Mesenchymal stem cell (in vitro differentiated cells and primary cell): Measurements from ENCODE around the gene IFNG.

Source experiments
- DNase-seq: peaks from one replicate; pipeline ENCODE4 v3.0.0-alpha.2; 2013
- H2AFZ ChIP-seq: one replicate; pipeline ENCODE4 v1.6.1; 2013; ENCODE audit warnings: low read depth, mild to moderate bottlenecking, control low read depth, inconsistent platforms, low read length, moderate library complexity
- H2AK5ac ChIP-seq: 2 replicates; pipeline ENCODE4 v1.6.1; 2013; ENCODE audit warnings: low read length, moderate library complexity, mild to moderate bottlenecking, inconsistent platforms; ENCODE audit not compliant: severe bottlenecking
- H2BK120ac ChIP-seq: one replicate; pipeline ENCODE4 v1.6.1; 2013; ENCODE audit warnings: low read depth, mild to moderate bottlenecking, inconsistent platforms, low read length, moderate library complexity
- H2BK12ac ChIP-seq, 2 experiments: one replicate each; pipeline ENCODE4 v1.6.1; 2013; ENCODE audit warnings: inconsistent platforms in 2 of 2, low read length in 2 of 2, mild to moderate bottlenecking in 2 of 2, moderate library complexity in 2 of 2, control low read depth in 1 of 2
- H2BK15ac ChIP-seq: one replicate; pipeline ENCODE4 v1.6.1; 2013; ENCODE audit warnings: mild to moderate bottlenecking, low read depth, inconsistent platforms; ENCODE audit not compliant: poor library complexity, severe bottlenecking
- H2BK5ac ChIP-seq: 2 replicates; pipeline ENCODE4 v1.6.1; 2013; ENCODE audit warnings: low read depth, mild to moderate bottlenecking, low read length, control low read depth, inconsistent platforms; ENCODE audit not compliant: poor library complexity, severe bottlenecking
- H3K14ac ChIP-seq, 2 experiments: one replicate each; pipeline ENCODE4 v1.6.1; 2013; ENCODE audit warnings: inconsistent platforms in 2 of 2, low read length in 2 of 2, control low read depth in 1 of 2, mild to moderate bottlenecking in 1 of 2, moderate library complexity in 1 of 2
- H3K18ac ChIP-seq, 2 experiments: one replicate each; pipeline ENCODE4 v1.6.1; 2013; ENCODE audit warnings: inconsistent platforms in 2 of 2, low read length in 2 of 2, control low read depth in 1 of 2, low read depth in 1 of 2, mild to moderate bottlenecking in 1 of 2
- H3K23ac ChIP-seq, 2 experiments: one replicate each; pipeline ENCODE4 v1.6.1; 2013; ENCODE audit warnings: inconsistent platforms in 2 of 2, low read length in 2 of 2, mild to moderate bottlenecking in 2 of 2, moderate library complexity in 2 of 2, control low read depth in 1 of 2
- H3K27ac ChIP-seq: 2 replicates; pipeline ENCODE4 v1.5.1; 2013; ENCODE audit warnings: mild to moderate bottlenecking, moderate library complexity, low read length, control low read depth, inconsistent platforms; ENCODE audit not compliant: poor library complexity, severe bottlenecking
- H3K27me3 ChIP-seq, 2 experiments: 2 replicates each; pipeline versions ENCODE4 v1.6.1 to v1.7.0; 2013; ENCODE audit warnings: low read length in 2 of 2, mild to moderate bottlenecking in 2 of 2, moderate library complexity in 2 of 2, control low read depth in 1 of 2, inconsistent platforms in 1 of 2; ENCODE audit not compliant: control insufficient read depth in 1 of 2, insufficient read depth in 1 of 2
- H3K36me3 ChIP-seq, 2 experiments: 2 replicates each; pipeline versions ENCODE4 v1.6.1 to v1.7.0; 2013; ENCODE audit warnings: low read length in 2 of 2, control low read depth in 1 of 2, inconsistent platforms in 1 of 2, low read depth in 1 of 2, mild to moderate bottlenecking in 1 of 2; ENCODE audit not compliant: insufficient read depth in 2 of 2, control insufficient read depth in 1 of 2
- H3K4ac ChIP-seq, 2 experiments: one replicate each; pipeline ENCODE4 v1.6.1; 2013; ENCODE audit warnings: inconsistent platforms in 2 of 2, low read length in 2 of 2, mild to moderate bottlenecking in 2 of 2, moderate library complexity in 2 of 2, control low read depth in 1 of 2, low read depth in 1 of 2
- H3K4me1 ChIP-seq: 2 replicates; pipeline ENCODE4 v1.6.1; 2013; ENCODE audit warnings: low read depth, low read length, control low read depth; ENCODE audit not compliant: control insufficient read depth, insufficient read depth
- H3K4me2 ChIP-seq: 2 replicates; pipeline ENCODE4 v1.6.1; 2013; ENCODE audit warnings: low read length, mild to moderate bottlenecking, inconsistent platforms; ENCODE audit not compliant: poor library complexity, severe bottlenecking
- H3K4me3 ChIP-seq, 2 experiments: 2 replicates each; pipeline versions ENCODE4 v1.5.1 to v1.7.0; 2013; ENCODE audit warnings: low read length in 2 of 2, mild to moderate bottlenecking in 2 of 2, control low read depth in 1 of 2, low read depth in 1 of 2; ENCODE audit not compliant: insufficient read depth in 1 of 2
- H3K79me1 ChIP-seq: replicated peaks from 2 replicates; pipeline ENCODE4 v1.6.1; 2013; ENCODE audit warnings: mild to moderate bottlenecking, control low read depth, low read length, inconsistent platforms; ENCODE audit not compliant: poor library complexity, severe bottlenecking
- H3K9ac ChIP-seq: 2 replicates; pipeline ENCODE4 v1.7.0; 2013; ENCODE audit warnings: mild to moderate bottlenecking, low read length, moderate library complexity
- H3K9me3 ChIP-seq: 2 replicates; pipeline ENCODE4 v1.7.0; 2013; ENCODE audit warnings: mild to moderate bottlenecking, low read length; ENCODE audit not compliant: control insufficient read depth
- H4K8ac ChIP-seq: one replicate; pipeline ENCODE4 v1.6.1; 2013; ENCODE audit warnings: inconsistent platforms, mild to moderate bottlenecking, low read length, moderate library complexity
- H4K91ac ChIP-seq: one replicate; pipeline ENCODE4 v1.6.1; 2013; ENCODE audit warnings: mild to moderate bottlenecking, low read length, inconsistent platforms
- WGBS: methylation state at CpG from one replicate; pipeline ENCODE4 v1.1.7; 2013; ENCODE audit warnings: mixed read lengths; 5-methylcytosine and 5-hydroxymethylcytosine counted together

IFNG gene

DNA sequence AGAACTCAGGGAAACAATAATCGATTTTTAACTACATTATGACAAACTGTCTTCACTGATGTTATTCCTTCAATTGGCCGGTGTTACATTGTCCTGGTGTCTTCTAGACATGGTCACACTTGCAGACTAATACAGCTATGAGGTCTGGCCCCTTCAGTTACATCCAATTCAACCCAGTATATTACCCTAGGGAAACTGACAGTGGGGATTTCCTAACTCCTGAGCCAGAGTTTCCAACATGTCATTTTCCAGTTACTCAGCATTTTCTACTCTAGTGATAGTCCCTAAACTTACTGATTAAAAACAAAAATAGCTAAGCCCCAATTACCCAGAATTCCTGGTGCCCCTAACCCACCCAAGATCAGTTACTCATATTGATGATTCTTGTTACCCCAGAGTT is 21.1 kb downstream of the IFNG start:
- H3K14ac ChIP-seq = no peak overlapping the region
- no peak overlapping the region for H2BK15ac ChIP-seq
- no peaks in the 10 kb centered on the region for H3K79me1 ChIP-seq
- no peak overlapping the region for H3K9ac ChIP-seq
- H2AFZ ChIP-seq = no peak overlapping the region
- H3K4me3 ChIP-seq = no peak overlapping the region
- H4K91ac ChIP-seq = no peak overlapping the region
- H4K8ac ChIP-seq = no peak overlapping the region
- no peak overlapping the region for H2BK5ac ChIP-seq
- no peak overlapping the region for H3K18ac ChIP-seq
- H3K27me3 ChIP-seq = peaks cover 5 to 29% of the 10 kb centered on the region in 2 experiments
- no peaks in the 10 kb centered on the region for H3K36me3 ChIP-seq
- no peak overlapping the region for H3K23ac ChIP-seq
- H3K4me2 ChIP-seq = no peak overlapping the region
- H3K4me1 ChIP-seq = no peaks in the 10 kb centered on the region
- 70% methylated on average over 2 of the region's 2 CpGs for WGBS
- no peak overlapping the region for H3K27ac ChIP-seq
- no peak overlapping the region for H2AK5ac ChIP-seq
- H3K9me3 ChIP-seq = no peaks in the 10 kb centered on the region
- H3K4ac ChIP-seq = no peak overlapping the region
- no peak overlapping the region for H2BK12ac ChIP-seq
- no peak overlapping the region for H2BK120ac ChIP-seq
- DNase-seq = no peak

DNA sequence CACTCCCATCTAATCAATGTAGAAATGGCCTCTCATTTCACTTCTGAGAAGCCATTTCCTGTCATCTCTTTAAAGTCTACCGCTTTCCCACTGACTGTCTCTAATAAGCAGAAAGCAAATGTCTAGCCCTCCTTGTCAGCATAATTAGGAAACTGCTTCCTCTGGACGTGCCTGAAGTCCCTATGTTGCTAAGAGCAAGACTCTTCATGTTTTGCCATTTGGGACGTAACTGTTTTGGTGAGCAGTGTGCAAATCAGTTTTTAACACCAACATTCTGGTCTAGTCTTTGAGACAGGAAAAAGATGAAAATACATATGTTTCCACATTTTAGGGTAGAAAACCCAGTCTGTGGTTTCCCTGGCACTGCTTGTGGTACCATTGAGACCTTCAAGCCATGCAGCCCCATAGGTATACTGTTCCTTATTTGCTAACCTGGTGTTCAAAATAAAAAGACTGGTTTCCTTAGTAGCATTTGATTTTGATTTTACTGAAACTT is 22.2 kb downstream of the IFNG start:
- Histone ChIP-seq H3K4ac (no peak overlapping the region), H3K36me3 (no peaks in the 10 kb centered on the region), H2BK12ac (no peak overlapping the region), H2BK15ac (no peak overlapping the region), H2AFZ (no peak overlapping the region), H3K9me3 (no peaks in the 10 kb centered on the region), H3K23ac (no peak overlapping the region), H3K27ac (no peak overlapping the region), H3K18ac (no peak overlapping the region), H2BK120ac (no peak overlapping the region), H3K4me2 (no peak overlapping the region), H3K4me1 (no peaks in the 10 kb centered on the region), H3K14ac (no peak overlapping the region), H3K79me1 (no peaks in the 10 kb centered on the region), H3K4me3 (no peak overlapping the region), H4K91ac (no peak overlapping the region), H3K9ac (no peak overlapping the region), H3K27me3 (peaks cover 5 to 26% of the 10 kb centered on the region in 2 experiments), H4K8ac (no peak overlapping the region), H2AK5ac (no peak overlapping the region), H2BK5ac (no peak overlapping the region)
- no peak for DNase-seq
- 45% methylated on average over 2 of the region's 3 CpGs for WGBS

DNA sequence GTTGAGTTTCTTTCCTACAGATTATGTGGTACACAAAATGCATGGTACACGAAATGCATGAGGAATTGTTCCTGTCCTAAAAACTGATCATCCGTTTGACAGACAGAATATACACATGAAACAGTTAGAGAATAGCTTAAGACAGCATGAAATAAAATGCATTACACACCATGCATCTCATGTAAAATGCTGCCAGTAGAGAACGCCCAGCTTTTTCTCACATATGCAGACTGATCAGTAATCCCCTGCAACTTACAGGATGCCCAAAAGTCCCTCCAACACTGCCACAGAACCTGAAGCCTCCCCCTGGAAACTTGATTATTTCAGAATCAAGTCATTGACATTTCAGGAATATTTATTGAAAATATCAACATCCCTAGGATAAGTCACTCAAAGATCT is 24.0 kb downstream of the IFNG start:
- peaks cover 5 to 21% of the 10 kb centered on the region in 2 experiments for H3K27me3 ChIP-seq

DNA sequence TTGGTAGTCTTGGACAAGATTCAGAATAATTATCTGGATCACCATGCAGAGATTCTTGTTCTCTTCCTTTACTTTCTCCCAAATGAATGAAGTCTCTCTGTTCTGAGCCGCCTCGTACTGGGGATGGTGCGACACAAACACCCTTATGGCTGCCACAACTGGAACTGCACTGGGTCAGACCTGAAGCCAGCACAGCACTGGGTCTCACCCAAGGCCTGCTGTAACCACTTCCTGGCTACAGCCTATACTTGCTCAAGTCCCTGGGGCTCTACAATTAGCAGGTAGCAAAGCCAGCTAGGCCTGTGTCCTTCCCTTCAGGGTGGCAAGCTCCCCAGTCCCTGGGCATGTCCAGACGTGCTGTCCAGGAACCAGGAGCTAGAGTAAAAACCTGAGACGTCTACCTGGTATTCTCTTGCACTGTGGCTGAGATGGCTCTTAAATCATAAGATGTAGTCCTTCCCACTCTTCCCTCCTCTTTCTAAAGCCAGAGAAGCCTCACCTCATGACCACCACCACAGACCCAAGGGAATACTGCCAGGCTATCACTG is 27.6 kb downstream of the IFNG start:
- no peak for DNase-seq
- 84% methylated on average over 5 of the region's 5 CpGs for WGBS
- H2BK5ac ChIP-seq = no peak overlapping the region

More for the DNA sequence above, 24.0 kb downstream of the IFNG start:
- Histone ChIP-seq H3K36me3 (no peaks in the 10 kb centered on the region), H3K4ac (no peak overlapping the region), H3K18ac (no peak overlapping the region), H3K14ac (no peak overlapping the region), H2BK12ac (no peak overlapping the region), H4K91ac (no peak overlapping the region), H2AK5ac (no peak overlapping the region), H2BK5ac (no peak overlapping the region), H3K9ac (no peak overlapping the region), H2BK15ac (no peak overlapping the region), H3K27ac (no peak overlapping the region), H3K9me3 (peaks cover 13% of the 10 kb centered on the region), H4K8ac (no peak overlapping the region), H2AFZ (no peak overlapping the region), H3K4me2 (no peak overlapping the region), H3K79me1 (no peaks in the 10 kb centered on the region), H3K4me1 (no peaks in the 10 kb centered on the region), H2BK120ac (no peak overlapping the region), H3K23ac (no peak overlapping the region), H3K4me3 (no peak overlapping the region)
- no peak for DNase-seq
- WGBS = 71% methylated on average over 3 of the region's 3 CpGs

More for the DNA sequence above, 27.6 kb downstream of the IFNG start:
- no peak overlapping the region for H3K4me3 ChIP-seq
- no peak overlapping the region for H4K8ac ChIP-seq
- H2BK12ac ChIP-seq = no peak overlapping the region
- peaks cover 42% of the 10 kb centered on the region for H3K9me3 ChIP-seq
- no peak overlapping the region for H3K18ac ChIP-seq
- no peak overlapping the region for H3K9ac ChIP-seq
- peaks cover 5 to 10% of the 10 kb centered on the region in 2 experiments for H3K27me3 ChIP-seq
- no peaks in the 10 kb centered on the region for H3K79me1 ChIP-seq
- no peaks in the 10 kb centered on the region for H3K4me1 ChIP-seq
- no peak overlapping the region for H2BK15ac ChIP-seq
- no peak overlapping the region for H2BK120ac ChIP-seq
- no peak overlapping the region for H4K91ac ChIP-seq
- no peak overlapping the region for H3K4ac ChIP-seq
- no peak overlapping the region for H3K27ac ChIP-seq
- no peak overlapping the region for H3K4me2 ChIP-seq
- H3K36me3 ChIP-seq = no peaks in the 10 kb centered on the region
- H2AFZ ChIP-seq = no peak overlapping the region
- no peak overlapping the region for H3K23ac ChIP-seq
- no peak overlapping the region for H2AK5ac ChIP-seq
- H3K14ac ChIP-seq = no peak overlapping the region
